ENCODE data around the gene GPER1. TPM values are rescaled to one million over a fixed set of nuclear protein-coding genes. Genes with fewer than 3 reads are reported as not detected.

Gene GPER1
- total RNA-seq, 1 experiment from 2014 or later, result 4.9 TPM

DNA sequence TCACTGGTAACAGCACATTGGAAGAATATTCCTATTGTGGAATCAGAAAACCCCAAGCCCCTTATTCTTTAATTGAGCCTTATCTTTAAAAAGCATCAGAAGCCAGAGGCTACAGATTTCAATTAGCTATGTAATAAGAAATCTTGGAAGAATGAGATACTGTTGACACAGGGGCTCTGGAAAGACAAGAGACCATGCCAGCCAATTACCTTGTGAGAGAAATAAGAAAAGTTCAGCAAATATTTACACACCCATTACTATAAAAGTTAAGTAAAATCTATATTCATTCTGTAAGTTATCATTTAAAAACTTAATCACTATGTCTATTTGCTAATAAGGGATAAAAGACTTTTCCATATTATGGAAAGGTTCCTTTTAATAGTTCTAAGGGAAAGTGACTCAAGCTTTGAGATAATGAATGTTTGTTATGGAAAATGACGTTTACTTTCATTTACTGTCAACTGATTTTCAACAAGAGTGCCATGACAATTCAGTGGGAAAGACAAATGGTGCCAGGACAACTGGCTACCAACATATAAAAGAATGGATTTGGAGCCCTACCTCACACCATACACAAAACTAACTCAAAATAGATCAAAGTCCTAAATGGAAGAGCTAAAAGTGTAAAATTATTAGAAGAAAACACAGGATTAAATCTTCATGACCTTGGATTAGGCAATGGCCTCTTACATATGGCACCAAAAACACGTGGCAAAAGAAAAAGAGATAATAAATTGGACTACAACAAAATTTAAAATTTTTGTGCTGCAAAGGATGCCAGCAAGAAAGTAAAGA, 43.8 kb downstream of the GPER1 start:
- CTCF ChIA-PET, result interaction anchor here (0.6 kb wide), 2 partner anchors 33 to 73 kb away, joined by 3 read pairs; no protein-coding TSS in a partner anchor

DNA sequence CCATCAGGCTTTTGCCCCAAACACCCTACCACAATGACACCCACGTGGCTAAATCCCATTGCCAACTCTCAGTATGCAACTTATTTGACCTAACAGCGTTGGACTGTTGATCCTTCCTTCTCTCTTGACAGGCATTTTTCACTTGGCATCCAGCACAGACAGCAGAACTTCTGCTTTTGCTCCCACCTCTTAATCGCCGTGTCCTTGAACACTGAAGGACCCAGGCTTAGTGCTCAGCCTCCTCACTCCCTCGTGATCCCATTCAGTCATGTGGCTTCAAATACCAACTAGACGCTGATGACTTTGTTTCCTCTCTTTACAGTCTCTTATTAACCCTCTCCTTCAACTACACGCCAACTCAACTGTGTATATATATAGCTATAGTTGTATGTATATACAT, 47.0 kb downstream of the GPER1 start:
- 0 out of 2 replicates have a peak, but pooled peaks cover 2% of the 10 kb centered on the region for H3K36me3 ChIP-seq (ENCODE audit: low read depth, low read length)
- peaks cover 46% of the 10 kb centered on the region for H3K79me2 ChIP-seq (ENCODE audit: low read length)
- H3K4me1 ChIP-seq (ENCODE audit: insufficient read depth, low read length), result peaks cover 7% of the 10 kb centered on the region; the same call in 1 of the 2 replicates
- no peaks in the 10 kb centered on the region for H3K9me3 ChIP-seq (ENCODE audit: low read length)
- no peaks in the 10 kb centered on the region for H3K9me2 ChIP-seq (replicated peaks; ENCODE audit: low read length)
- BruUV-seq (replicated peaks), result no TSS peak
- ATAC-seq, result no peak
- no peak overlapping the region for H3K4me3 ChIP-seq (ENCODE audit: low read length)
- POLR2A ChIA-PET (ENCODE audit: unreplicated experiment), result no interaction called here
- H3F3A ChIP-seq (ENCODE audit: low read length, unreplicated experiment), result no peaks in the 10 kb centered on the region
- no peak for DNase-seq
- CTCF ChIA-PET, result no interaction called here
- H3K4me2 ChIP-seq (ENCODE audit: low read length), result no peak overlapping the region
- no peak overlapping the region for H3K27ac ChIP-seq (ENCODE audit: low read length)
- TF ChIP-seq, protein P1, sequence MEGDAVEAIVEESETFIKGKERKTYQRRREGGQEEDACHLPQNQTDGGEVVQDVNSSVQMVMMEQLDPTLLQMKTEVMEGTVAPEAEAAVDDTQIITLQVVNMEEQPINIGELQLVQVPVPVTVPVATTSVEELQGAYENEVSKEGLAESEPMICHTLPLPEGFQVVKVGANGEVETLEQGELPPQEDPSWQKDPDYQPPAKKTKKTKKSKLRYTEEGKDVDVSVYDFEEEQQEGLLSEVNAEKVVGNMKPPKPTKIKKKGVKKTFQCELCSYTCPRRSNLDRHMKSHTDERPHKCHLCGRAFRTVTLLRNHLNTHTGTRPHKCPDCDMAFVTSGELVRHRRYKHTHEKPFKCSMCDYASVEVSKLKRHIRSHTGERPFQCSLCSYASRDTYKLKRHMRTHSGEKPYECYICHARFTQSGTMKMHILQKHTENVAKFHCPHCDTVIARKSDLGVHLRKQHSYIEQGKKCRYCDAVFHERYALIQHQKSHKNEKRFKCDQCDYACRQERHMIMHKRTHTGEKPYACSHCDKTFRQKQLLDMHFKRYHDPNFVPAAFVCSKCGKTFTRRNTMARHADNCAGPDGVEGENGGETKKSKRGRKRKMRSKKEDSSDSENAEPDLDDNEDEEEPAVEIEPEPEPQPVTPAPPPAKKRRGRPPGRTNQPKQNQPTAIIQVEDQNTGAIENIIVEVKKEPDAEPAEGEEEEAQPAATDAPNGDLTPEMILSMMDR (conservative IDR thresholded peaks at IDR 0.05; ENCODE audit: low read depth, low read length), result no peak
- no peak for TF ChIP-seq EZH2phosphoT487 (IDR thresholded peaks at IDR 0.05; ENCODE audit: borderline replicate concordance, low read length)
- no peak for TF ChIP-seq EZH2 (IDR thresholded peaks at IDR 0.05; ENCODE audit: low read length, unreplicated experiment)
- H4K20me1 ChIP-seq (ENCODE audit: low read length), result peaks cover 4% of the 10 kb centered on the region; the same call in 1 of the 2 replicates
- no peak overlapping the region for H3K9ac ChIP-seq (ENCODE audit: low read length)
- intact Hi-C loops (cut with micrococcal nuclease), result no loop called here
- no peaks in the 10 kb centered on the region for H3K27me3 ChIP-seq (ENCODE audit: low read length)
- H2AFZ ChIP-seq (ENCODE audit: low read length), result no peak overlapping the region

More for the DNA sequence above, 43.8 kb downstream of the GPER1 start:
- peak; percentile 71 for ATAC-seq
- TF ChIP-seq, protein P1 (conservative IDR thresholded peaks at IDR 0.05; ENCODE audit: low read depth, low read length), result no peak
- TF ChIP-seq EZH2phosphoT487 (IDR thresholded peaks at IDR 0.05; ENCODE audit: borderline replicate concordance, low read length) (no peak), EZH2 (IDR thresholded peaks at IDR 0.05; ENCODE audit: low read length, unreplicated experiment) (no peak)
- no peak overlapping the region for H3K4me2 ChIP-seq (ENCODE audit: low read length)
- no peak for DNase-seq
- H3K4me1 ChIP-seq (ENCODE audit: insufficient read depth, low read length), result peaks cover 1% of the 10 kb centered on the region; the same call in 1 of the 2 replicates
- H2AFZ ChIP-seq (ENCODE audit: low read length), result no peak overlapping the region
- POLR2A ChIA-PET (ENCODE audit: unreplicated experiment), result no interaction called here
- BruUV-seq (replicated peaks), result no TSS peak
- peaks cover 35% of the 10 kb centered on the region for H3K79me2 ChIP-seq (ENCODE audit: low read length)
- no peak overlapping the region for H3K27ac ChIP-seq (ENCODE audit: low read length)
- H3F3A ChIP-seq (ENCODE audit: low read length, unreplicated experiment), result no peaks in the 10 kb centered on the region
- H3K9me3 ChIP-seq (ENCODE audit: low read length), result no peaks in the 10 kb centered on the region
- peaks cover 1% of the 10 kb centered on the region; the same call in 1 of the 2 replicates for H4K20me1 ChIP-seq (ENCODE audit: low read length)
- intact Hi-C loops (cut with micrococcal nuclease), result no loop called here
- no peak overlapping the region for H3K4me3 ChIP-seq (ENCODE audit: low read length)
- no peak overlapping the region for H3K9ac ChIP-seq (ENCODE audit: low read length)
- no peaks in the 10 kb centered on the region for H3K27me3 ChIP-seq (ENCODE audit: low read length)
- peaks cover 2% of the 10 kb centered on the region; the same call in 1 of the 2 replicates for H3K36me3 ChIP-seq (ENCODE audit: low read depth, low read length)
- H3K9me2 ChIP-seq (replicated peaks; ENCODE audit: low read length), result no peaks in the 10 kb centered on the region

Measured in PC-3 (cell line).